ENCODE measurements around the gene ABCC10.

Gene ABCC10

DNA sequence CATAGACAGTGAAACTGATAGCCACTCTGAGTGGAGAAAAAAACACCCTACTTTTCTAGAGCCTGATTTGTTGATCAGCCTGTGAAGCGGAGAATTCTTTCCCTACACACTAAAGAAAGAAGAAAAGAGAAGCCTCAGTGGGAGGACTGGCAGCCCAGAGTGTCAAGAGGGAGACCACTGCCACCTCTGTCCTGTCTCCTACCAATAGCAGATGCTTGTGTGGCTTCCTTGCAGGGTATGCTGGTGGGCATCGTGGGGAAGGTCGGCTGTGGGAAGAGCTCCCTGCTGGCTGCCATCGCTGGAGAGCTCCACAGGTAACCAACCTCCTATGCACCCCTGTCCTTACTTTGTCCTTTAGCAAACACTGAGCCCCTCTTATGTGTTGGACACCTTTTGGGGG lies 10.4 kb downstream of the ABCC10 start:
- H3K4me3 ChIP-seq (ENCODE audit: low read depth, low read length), result no peak overlapping the region
- TF ChIP-seq, protein P1, sequence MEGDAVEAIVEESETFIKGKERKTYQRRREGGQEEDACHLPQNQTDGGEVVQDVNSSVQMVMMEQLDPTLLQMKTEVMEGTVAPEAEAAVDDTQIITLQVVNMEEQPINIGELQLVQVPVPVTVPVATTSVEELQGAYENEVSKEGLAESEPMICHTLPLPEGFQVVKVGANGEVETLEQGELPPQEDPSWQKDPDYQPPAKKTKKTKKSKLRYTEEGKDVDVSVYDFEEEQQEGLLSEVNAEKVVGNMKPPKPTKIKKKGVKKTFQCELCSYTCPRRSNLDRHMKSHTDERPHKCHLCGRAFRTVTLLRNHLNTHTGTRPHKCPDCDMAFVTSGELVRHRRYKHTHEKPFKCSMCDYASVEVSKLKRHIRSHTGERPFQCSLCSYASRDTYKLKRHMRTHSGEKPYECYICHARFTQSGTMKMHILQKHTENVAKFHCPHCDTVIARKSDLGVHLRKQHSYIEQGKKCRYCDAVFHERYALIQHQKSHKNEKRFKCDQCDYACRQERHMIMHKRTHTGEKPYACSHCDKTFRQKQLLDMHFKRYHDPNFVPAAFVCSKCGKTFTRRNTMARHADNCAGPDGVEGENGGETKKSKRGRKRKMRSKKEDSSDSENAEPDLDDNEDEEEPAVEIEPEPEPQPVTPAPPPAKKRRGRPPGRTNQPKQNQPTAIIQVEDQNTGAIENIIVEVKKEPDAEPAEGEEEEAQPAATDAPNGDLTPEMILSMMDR (IDR thresholded peaks at IDR 0.05; ENCODE audit: borderline replicate concordance, insufficient read depth, low read depth, low read length), result no peak

DNA sequence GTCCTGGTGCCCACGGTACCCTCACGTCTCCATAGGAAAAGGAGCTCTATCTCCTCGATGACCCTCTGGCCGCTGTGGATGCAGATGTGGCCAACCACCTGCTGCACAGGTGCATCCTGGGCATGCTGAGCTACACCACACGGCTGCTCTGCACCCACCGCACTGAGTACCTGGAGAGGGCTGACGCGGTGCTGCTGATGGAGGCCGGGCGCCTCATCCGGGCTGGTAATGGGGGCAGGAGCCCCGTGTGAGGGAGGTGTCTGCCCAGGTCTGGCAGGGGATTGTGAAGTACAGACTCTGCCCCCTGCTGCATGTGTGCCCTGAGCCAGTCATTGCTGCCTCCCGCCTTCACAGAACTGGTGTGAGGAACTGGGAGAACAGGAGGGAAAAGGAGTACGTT lies 15.6 kb downstream of the ABCC10 start:
- no peak overlapping the region for H3K4me3 ChIP-seq (ENCODE audit: low read depth, low read length)
- TF ChIP-seq, protein P1 (IDR thresholded peaks at IDR 0.05; ENCODE audit: borderline replicate concordance, insufficient read depth, low read depth, low read length), result no peak

DNA sequence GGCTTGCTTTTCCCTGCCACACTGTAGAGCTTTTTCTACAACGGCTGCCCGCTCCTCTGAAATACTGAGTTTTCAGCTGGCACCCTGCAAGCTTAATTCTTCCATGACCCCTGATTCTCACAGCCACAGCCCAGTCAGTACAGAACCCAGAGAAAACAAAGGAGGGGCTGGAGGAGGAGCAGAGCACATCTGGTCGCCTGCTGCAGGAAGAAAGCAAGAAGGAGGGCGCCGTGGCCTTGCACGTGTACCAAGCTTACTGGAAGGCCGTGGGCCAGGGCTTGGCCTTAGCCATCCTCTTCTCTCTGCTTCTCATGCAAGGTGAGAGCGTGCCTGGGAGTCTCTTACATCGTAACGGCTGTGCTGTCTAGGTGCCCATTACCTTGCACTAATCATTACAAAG lies 16.7 kb downstream of the ABCC10 start:
- TF ChIP-seq, protein P1 (IDR thresholded peaks at IDR 0.05; ENCODE audit: borderline replicate concordance, insufficient read depth, low read depth, low read length), result no peak
- no peak overlapping the region for H3K4me3 ChIP-seq (ENCODE audit: low read depth, low read length)

DNA sequence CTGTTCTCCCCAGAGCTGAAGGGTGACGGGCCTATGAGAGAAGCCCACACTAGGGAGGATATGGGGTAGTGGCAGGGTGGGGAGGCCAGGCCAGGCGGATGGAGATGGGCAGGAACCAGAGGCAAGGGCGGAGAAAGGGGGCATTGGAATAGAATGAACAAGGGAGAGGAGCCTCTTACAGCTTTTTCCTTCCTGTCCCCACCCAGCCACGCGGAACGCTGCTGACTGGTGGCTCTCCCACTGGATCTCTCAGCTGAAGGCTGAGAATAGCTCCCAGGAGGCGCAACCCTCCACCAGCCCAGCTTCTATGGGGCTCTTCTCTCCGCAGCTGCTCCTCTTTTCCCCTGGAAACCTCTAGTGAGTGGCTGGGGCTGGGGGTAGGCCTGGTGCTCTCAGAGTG lies 17.2 kb downstream of the ABCC10 start:
- no peak overlapping the region for H3K4me3 ChIP-seq (ENCODE audit: low read depth, low read length)
- TF ChIP-seq, protein P1 (IDR thresholded peaks at IDR 0.05; ENCODE audit: borderline replicate concordance, insufficient read depth, low read depth, low read length), result no peak

DNA sequence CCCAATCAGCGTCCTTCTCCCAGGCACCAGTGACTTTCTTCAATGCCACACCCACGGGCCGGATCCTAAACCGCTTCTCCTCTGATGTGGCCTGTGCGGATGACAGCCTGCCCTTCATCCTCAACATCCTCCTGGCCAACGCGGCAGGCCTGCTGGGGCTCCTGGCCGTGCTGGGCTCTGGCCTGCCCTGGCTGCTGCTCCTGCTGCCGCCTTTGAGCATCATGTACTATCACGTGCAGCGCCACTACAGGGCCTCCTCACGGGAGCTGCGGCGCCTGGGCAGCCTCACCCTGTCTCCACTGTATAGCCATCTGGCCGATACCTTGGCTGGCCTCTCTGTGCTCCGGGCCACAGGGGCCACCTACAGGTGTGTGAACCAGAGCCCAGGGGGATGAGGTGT lies 18.2 kb downstream of the ABCC10 start:
- H3K4me3 ChIP-seq (ENCODE audit: low read depth, low read length), result no peak overlapping the region
- TF ChIP-seq, protein P1 (IDR thresholded peaks at IDR 0.05; ENCODE audit: borderline replicate concordance, insufficient read depth, low read depth, low read length), result no peak

DNA sequence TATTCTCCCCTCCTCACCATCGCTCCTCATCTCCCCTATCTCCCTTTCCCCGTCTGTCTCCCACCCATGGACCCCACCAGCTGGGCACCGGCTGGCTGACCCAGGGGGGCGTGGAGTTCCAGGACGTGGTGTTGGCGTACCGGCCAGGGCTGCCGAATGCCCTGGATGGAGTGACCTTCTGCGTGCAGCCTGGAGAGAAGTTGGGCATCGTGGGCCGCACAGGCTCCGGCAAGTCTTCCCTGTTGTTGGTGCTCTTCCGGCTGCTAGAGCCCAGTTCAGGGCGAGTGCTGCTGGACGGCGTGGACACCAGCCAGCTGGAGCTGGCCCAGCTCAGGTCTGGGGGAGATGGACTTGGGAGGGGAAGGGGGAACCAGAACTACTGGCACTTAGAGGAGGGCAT lies 20.3 kb downstream of the ABCC10 start:
- TF ChIP-seq, protein P1 (IDR thresholded peaks at IDR 0.05; ENCODE audit: borderline replicate concordance, insufficient read depth, low read depth, low read length), result no peak
- H3K4me3 ChIP-seq (ENCODE audit: low read depth, low read length), result no peak overlapping the region

DNA sequence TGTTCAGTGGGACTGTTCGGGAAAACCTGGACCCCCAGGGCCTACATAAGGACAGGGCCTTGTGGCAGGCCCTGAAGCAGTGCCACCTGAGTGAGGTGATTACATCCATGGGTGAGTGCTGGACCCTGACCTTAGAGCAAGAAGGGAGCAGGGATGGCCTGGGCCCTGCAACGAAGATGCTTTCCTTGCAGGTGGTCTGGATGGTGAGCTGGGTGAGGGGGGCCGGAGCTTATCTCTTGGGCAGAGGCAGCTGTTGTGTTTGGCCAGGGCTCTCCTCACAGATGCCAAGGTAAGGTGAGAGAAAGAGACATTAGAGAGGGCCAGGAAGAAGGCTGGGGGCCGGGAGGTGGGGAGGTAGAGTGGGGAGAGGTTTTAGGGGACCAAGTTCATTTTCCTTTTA lies 21.6 kb downstream of the ABCC10 start:
- no peak overlapping the region for H3K4me3 ChIP-seq (ENCODE audit: low read depth, low read length)
- TF ChIP-seq, protein P1 (IDR thresholded peaks at IDR 0.05; ENCODE audit: borderline replicate concordance, insufficient read depth, low read depth, low read length), result no peak
